Stimulated activated CD4-positive, alpha-beta T cell treated with anti-CD3 and anti-CD28 coated beads, Interleukin-12 subunit alpha, Interleukin-12 subunit beta, amount 100 ng/mL, for 48 hours (primary cell): ENCODE data around the gene TXNL4A.

ENCODE experiments used
- DNase-seq, 3 donors: peaks; one replicate each; pipeline ENCODE4 v3.0.0-alpha.2; 2020; ENCODE audit warnings: low read depth in 2 of 3, low spot score in 1 of 3

The TXNL4A gene

GRCh38 chr18:79935925-79936324 lies 52.4 kb downstream of the TXNL4A start:
- DNase-seq = no peak

- DNase-seq = no peak
Measured at GRCh38 chr18:79935499-79935898, 52.9 kb downstream of the TXNL4A start.

GRCh38 chr18:79935098-79935480 lies 53.3 kb downstream of the TXNL4A start:
- DNase-seq = no peak

GRCh38 chr18:79934311-79935097 lies 53.9 kb downstream of the TXNL4A start:
- DNase-seq = no peak

- DNase-seq = no peak
Measured at GRCh38 chr18:79933765-79934164, 54.6 kb downstream of the TXNL4A start.

- DNase-seq = no peak
Measured at GRCh38 chr18:79932907-79933306, 55.5 kb downstream of the TXNL4A start.

GRCh38 chr18:79931475-79931874 lies 56.9 kb downstream of the TXNL4A start:
- DNase-seq = no peak

GRCh38 chr18:79930020-79930642 lies 58.2 kb downstream of the TXNL4A start:
- DNase-seq = no peak

GRCh38 chr18:79928563-79928960 lies 59.8 kb downstream of the TXNL4A start:
- no peak for DNase-seq

GRCh38 chr18:79927607-79928562 lies 60.5 kb downstream of the TXNL4A start:
- no peak for DNase-seq

GRCh38 chr18:79926715-79927606 lies 61.4 kb downstream of the TXNL4A start:
- DNase-seq = no peak

- no peak for DNase-seq
Measured at GRCh38 chr18:79926306-79926705, 62.1 kb downstream of the TXNL4A start.

- no peak for DNase-seq
Measured at GRCh38 chr18:79924814-79925731, 63.3 kb downstream of the TXNL4A start.

GRCh38 chr18:79923896-79924585 lies 64.3 kb downstream of the TXNL4A start:
- no peak for DNase-seq

- DNase-seq = no peak
Measured at GRCh38 chr18:79922971-79923411, 65.4 kb downstream of the TXNL4A start.

- no peak for DNase-seq
Measured at GRCh38 chr18:79921984-79922965, 66.1 kb downstream of the TXNL4A start.
